Fibroblast of lung (primary cell): ENCODE data around the gene SCGB2B2.

ENCODE experiments used
- EZH2 ChIP-seq: IDR thresholded peaks from 2 replicates; pipeline ENCODE4 v1.5.1; 2012; ENCODE audit warnings: low read length, control low read depth, mild to moderate bottlenecking; ENCODE audit errors: missing control alignments
- TF ChIP-seq, protein P1 (sequence below), 2 donors: IDR thresholded peaks in 1 of 2; conservative IDR thresholded peaks in 1 of 2; 1 replicate in 1 of 2; 2 replicates in 1 of 2; pipeline ENCODE4 v1.5.1; 2011 to 2012; ENCODE audit warnings: low read length in 2 of 2, control low read depth in 1 of 2, inconsistent platforms in 1 of 2, low read depth in 1 of 2, mild to moderate bottlenecking in 1 of 2

DNA sequence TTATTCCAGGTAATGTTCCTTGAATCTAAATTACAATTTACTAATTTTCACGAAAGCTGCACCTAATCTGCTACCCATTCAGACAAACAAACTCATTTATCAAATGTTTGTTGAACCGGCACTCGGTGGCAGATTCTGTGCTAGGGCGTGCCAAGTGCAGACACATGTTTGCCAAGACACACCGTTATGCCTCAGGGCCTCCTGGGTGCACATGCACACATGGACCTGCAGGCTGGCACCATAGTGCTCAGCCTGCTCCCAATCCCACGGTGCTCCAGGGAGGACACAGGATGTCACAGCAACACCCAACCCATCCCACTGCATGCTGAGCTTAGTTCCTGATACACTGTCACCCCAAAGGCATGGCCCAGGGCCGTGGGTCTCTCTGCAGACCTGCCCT is 7.7 kb downstream of the SCGB2B2 start:
- TF ChIP-seq, protein P1, sequence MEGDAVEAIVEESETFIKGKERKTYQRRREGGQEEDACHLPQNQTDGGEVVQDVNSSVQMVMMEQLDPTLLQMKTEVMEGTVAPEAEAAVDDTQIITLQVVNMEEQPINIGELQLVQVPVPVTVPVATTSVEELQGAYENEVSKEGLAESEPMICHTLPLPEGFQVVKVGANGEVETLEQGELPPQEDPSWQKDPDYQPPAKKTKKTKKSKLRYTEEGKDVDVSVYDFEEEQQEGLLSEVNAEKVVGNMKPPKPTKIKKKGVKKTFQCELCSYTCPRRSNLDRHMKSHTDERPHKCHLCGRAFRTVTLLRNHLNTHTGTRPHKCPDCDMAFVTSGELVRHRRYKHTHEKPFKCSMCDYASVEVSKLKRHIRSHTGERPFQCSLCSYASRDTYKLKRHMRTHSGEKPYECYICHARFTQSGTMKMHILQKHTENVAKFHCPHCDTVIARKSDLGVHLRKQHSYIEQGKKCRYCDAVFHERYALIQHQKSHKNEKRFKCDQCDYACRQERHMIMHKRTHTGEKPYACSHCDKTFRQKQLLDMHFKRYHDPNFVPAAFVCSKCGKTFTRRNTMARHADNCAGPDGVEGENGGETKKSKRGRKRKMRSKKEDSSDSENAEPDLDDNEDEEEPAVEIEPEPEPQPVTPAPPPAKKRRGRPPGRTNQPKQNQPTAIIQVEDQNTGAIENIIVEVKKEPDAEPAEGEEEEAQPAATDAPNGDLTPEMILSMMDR (conservative IDR thresholded peaks at IDR 0.05 in 1 of 2, IDR thresholded peaks at IDR 0.05 in 1 of 2; ENCODE audit: low read depth in 1 of 2, low read length in 2 of 2) = no peak
- TF ChIP-seq EZH2 = no peak
